Nephron (organoid): ENCODE data around the gene ANKRD10.

ENCODE experiments used
- H3K27ac Mint-ChIP-seq, 3 experiments: 2 replicates each; pipeline ENCODE4 v1.8.0; 2020; ENCODE audit warnings: mixed read lengths in 3 of 3, mild to moderate bottlenecking in 2 of 3, moderate library complexity in 1 of 3
- H3K27me3 Mint-ChIP-seq: 2 replicates; pipeline ENCODE4 v1.8.0; 2021; ENCODE audit warnings: low read depth, mild to moderate bottlenecking, moderate library complexity, mixed read lengths
- H3K36me3 Mint-ChIP-seq: 2 replicates; pipeline ENCODE4 v1.8.0; 2020; ENCODE audit warnings: low read depth, mixed read lengths
- H3K4me1 Mint-ChIP-seq: 2 replicates; pipeline ENCODE4 v1.8.0; 2020; ENCODE audit warnings: mixed read lengths
- H3K4me3 Mint-ChIP-seq, 3 experiments: 2 replicates each; pipeline ENCODE4 v1.8.0; 2020; ENCODE audit warnings: mild to moderate bottlenecking in 3 of 3, mixed read lengths in 3 of 3, moderate library complexity in 2 of 3
- H3K9me3 Mint-ChIP-seq: 2 replicates; pipeline ENCODE4 v1.8.0; 2020; ENCODE audit warnings: mixed read lengths
- TF ChIP-seq, protein P1 (sequence below), 3 experiments: fragments of 200-600 bp; sonication (generic); IDR thresholded peaks; one replicate each; pipeline ENCODE4 v1.5.0; 2021; ENCODE audit warnings: antibody characterized with exemption in 3 of 3; ENCODE audit not compliant: unreplicated experiment in 3 of 3

Gene ANKRD10

DNA sequence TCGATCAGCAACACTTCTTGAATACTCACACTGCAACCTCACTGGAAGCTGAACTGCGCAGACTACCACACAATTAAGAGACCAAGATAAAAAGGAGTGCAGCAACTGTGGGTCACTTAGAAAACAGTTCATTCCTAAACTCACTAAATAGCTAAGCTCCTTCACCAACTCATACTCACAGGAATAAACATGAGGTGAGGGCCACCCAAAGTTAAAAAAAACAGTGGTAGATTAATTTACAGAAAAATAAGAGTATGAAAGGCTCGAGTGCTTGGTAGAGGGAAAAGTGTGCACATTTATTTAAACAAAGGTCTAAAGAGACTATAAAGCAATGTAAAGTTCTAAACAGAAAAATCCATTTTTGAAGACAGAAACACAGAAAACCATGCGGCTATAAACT is 7.6 kb downstream of the ANKRD10 start:
- H3K36me3 Mint-ChIP-seq = peaks cover 67% of the 10 kb centered on the region
- no peak overlapping the region for H3K27ac Mint-ChIP-seq
- H3K4me1 Mint-ChIP-seq = peaks cover 61% of the 10 kb centered on the region
- TF ChIP-seq, protein P1, sequence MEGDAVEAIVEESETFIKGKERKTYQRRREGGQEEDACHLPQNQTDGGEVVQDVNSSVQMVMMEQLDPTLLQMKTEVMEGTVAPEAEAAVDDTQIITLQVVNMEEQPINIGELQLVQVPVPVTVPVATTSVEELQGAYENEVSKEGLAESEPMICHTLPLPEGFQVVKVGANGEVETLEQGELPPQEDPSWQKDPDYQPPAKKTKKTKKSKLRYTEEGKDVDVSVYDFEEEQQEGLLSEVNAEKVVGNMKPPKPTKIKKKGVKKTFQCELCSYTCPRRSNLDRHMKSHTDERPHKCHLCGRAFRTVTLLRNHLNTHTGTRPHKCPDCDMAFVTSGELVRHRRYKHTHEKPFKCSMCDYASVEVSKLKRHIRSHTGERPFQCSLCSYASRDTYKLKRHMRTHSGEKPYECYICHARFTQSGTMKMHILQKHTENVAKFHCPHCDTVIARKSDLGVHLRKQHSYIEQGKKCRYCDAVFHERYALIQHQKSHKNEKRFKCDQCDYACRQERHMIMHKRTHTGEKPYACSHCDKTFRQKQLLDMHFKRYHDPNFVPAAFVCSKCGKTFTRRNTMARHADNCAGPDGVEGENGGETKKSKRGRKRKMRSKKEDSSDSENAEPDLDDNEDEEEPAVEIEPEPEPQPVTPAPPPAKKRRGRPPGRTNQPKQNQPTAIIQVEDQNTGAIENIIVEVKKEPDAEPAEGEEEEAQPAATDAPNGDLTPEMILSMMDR (IDR thresholded peaks at IDR 0.05; ENCODE audit: unreplicated experiment in 3 of 3) = no peak
- H3K27me3 Mint-ChIP-seq = no peaks in the 10 kb centered on the region
- no peak overlapping the region for H3K4me3 Mint-ChIP-seq
- no peaks in the 10 kb centered on the region for H3K9me3 Mint-ChIP-seq

DNA sequence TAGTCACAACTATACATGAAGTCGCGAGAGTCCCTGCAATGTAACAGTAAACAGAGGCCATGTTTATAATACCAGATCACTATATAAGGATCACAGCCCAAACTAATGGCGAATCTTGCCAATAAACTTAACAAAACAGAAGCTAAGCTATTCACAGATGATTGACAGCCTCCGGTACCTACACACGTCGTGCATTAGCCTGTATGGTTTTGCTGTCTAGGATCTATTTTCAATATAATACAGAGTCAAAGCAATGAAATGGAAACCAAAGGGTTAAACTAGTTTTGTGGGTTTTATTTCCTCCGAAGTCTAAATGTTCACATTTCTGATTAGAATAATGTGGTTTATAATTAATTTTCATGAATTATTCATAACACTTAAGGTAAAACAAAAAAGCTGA is 10.1 kb downstream of the ANKRD10 start:
- Mint-ChIP-seq H3K36me3 (peaks cover 67% of the 10 kb centered on the region), H3K4me1 (peaks cover 41% of the 10 kb centered on the region), H3K27me3 (no peaks in the 10 kb centered on the region), H3K9me3 (no peaks in the 10 kb centered on the region), H3K4me3 (no peak overlapping the region), H3K27ac (no peak overlapping the region)
- TF ChIP-seq, protein P1 (IDR thresholded peaks at IDR 0.05; ENCODE audit: unreplicated experiment in 3 of 3) = no peak

DNA sequence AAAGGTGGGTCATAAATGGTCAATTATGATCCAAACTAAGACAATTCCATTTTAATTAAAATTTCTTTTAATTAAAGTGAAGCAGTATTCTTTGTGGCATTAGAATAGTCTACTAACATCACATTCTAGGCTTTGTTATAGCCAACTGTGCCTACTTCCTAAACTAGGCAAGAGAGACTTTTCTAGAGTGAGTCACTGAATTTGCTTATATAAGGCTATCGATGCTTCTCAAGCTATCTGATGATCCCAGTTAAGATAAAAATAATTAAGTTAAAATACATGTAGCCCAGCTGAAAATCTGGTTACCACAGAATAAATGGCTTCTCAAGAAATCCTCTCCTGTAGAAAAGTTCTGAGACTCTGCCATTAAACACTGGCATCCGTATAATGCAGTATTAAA is 12.5 kb downstream of the ANKRD10 start:
- H3K27ac Mint-ChIP-seq = no peak overlapping the region
- TF ChIP-seq, protein P1 (IDR thresholded peaks at IDR 0.05; ENCODE audit: unreplicated experiment in 3 of 3) = no peak
- H3K4me3 Mint-ChIP-seq = no peak overlapping the region
- peaks cover 17% of the 10 kb centered on the region for H3K4me1 Mint-ChIP-seq
- H3K36me3 Mint-ChIP-seq = peaks cover 60% of the 10 kb centered on the region
- no peaks in the 10 kb centered on the region for H3K27me3 Mint-ChIP-seq
- H3K9me3 Mint-ChIP-seq = no peaks in the 10 kb centered on the region

DNA sequence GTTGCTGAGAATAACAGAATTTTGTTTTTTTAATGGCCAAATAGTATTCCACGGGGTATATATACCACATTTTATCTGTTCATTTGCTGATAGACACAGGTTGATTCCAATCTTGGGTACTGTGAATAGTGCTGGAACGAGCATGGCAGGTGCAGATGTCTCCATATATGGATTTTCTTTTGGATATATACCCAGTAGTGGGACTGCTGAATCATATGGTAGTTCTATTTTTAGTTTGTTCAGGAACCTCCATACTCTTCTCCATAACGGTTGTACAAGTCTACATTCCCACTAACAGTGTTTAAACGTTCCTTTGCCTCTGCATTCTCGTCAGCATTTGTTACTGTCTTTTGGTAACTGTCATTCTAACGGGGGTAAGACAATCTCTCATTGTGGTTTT is 17.3 kb downstream of the ANKRD10 start:
- Mint-ChIP-seq H3K4me1 (peaks cover 4% of the 10 kb centered on the region), H3K27me3 (no peaks in the 10 kb centered on the region), H3K9me3 (no peaks in the 10 kb centered on the region), H3K27ac (no peak overlapping the region), H3K36me3 (peaks cover 57% of the 10 kb centered on the region), H3K4me3 (no peak overlapping the region)
- TF ChIP-seq, protein P1 (IDR thresholded peaks at IDR 0.05; ENCODE audit: unreplicated experiment in 3 of 3) = no peak

DNA sequence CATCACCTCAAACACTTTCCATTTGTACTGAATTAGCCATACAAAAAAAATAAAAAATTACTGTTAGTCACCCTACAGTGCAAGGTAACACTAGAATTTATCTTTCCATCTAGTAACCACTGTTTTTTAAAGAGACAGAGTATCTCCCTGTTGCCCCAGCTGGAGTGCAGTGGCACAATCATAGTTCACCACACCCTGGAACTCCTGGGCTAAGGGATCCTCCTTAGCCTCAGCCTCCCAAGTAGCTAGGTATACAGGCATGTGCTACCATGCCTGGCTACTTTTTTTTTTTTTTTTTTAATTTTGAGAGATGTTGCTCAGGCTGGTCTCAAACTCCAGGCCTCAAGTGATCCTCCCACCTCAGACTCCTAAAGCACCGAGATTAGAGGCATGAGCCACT is 17.9 kb downstream of the ANKRD10 start:
- no peaks in the 10 kb centered on the region for H3K9me3 Mint-ChIP-seq
- peaks cover 60% of the 10 kb centered on the region for H3K36me3 Mint-ChIP-seq
- no peak overlapping the region for H3K27ac Mint-ChIP-seq
- no peak overlapping the region for H3K4me3 Mint-ChIP-seq
- peaks cover 4% of the 10 kb centered on the region for H3K4me1 Mint-ChIP-seq
- no peaks in the 10 kb centered on the region for H3K27me3 Mint-ChIP-seq
- TF ChIP-seq, protein P1 (IDR thresholded peaks at IDR 0.05; ENCODE audit: unreplicated experiment in 3 of 3) = no peak

DNA sequence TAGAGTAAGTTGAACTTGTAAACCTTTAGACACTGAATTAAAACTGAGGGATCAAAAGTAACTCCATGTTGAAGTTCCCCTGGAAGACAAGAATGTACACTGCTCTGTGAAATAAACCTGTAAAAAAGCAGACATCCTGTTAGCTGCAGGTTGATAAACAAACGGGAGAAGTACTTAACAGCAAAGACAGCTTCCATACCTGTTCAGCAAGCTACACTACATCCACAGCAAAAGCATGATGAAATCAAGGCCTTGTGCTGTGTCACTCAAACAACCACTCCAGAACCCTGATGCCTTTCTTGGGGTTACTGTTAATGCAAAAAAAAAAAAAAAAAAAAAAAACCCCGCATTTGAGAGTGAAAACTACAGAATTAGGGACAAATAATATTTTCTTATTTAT is 20.8 kb downstream of the ANKRD10 start:
- peaks cover 53% of the 10 kb centered on the region for H3K36me3 Mint-ChIP-seq
- no peak overlapping the region for H3K4me3 Mint-ChIP-seq
- H3K4me1 Mint-ChIP-seq = peaks cover 11% of the 10 kb centered on the region
- H3K27me3 Mint-ChIP-seq = no peaks in the 10 kb centered on the region
- TF ChIP-seq, protein P1 (IDR thresholded peaks at IDR 0.05; ENCODE audit: unreplicated experiment in 3 of 3) = no peak
- H3K9me3 Mint-ChIP-seq = no peaks in the 10 kb centered on the region
- peak overlapping the region in 1 of 3 experiments; percentile 35 for H3K27ac Mint-ChIP-seq
